Ovary (tissue), 3 donors: Measurements from ENCODE around the gene LUC7L2.

Experiments
- POLR2A ChIP-seq: fragments of 450-650 bp; IDR thresholded peaks from one replicate; pipeline ENCODE4 v1.6.1; 2017; ENCODE audit warnings: antibody characterized with exemption, mild to moderate bottlenecking, moderate library complexity
- TF ChIP-seq, protein P1 (sequence below), 3 donors: fragments of 450-650 bp in 2 of 3; fragments of 200-600 bp in 1 of 3; IDR thresholded peaks; one replicate each; pipeline versions ENCODE4 v1.5.1 to v1.8.0; 2016 to 2022; ENCODE audit warnings: antibody characterized with exemption in 3 of 3, mild to moderate bottlenecking in 1 of 3
- donor health status: DM: no; HTN: no; CAD: no.

DNA sequence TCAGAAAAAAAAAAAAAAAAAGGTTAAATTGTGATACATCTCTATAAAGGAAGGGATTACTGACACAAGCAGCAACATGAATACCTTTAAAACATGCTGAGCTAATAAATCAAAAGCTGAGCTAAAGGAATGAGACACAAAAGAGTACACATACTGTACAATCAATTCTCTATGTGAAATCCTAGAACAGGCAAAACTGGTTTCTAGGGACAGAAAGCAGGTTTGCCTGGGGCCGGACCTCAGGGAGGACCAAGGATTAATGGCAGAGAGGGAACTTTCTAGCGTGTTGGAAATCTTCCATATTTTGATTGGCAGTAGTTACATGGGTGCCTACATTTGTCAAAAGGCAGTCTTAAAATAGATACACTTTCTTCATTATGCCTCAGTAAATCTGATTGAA is 71.3 kb downstream of the LUC7L2 start:
- TF ChIP-seq POLR2A, result no peak
- TF ChIP-seq, protein P1, sequence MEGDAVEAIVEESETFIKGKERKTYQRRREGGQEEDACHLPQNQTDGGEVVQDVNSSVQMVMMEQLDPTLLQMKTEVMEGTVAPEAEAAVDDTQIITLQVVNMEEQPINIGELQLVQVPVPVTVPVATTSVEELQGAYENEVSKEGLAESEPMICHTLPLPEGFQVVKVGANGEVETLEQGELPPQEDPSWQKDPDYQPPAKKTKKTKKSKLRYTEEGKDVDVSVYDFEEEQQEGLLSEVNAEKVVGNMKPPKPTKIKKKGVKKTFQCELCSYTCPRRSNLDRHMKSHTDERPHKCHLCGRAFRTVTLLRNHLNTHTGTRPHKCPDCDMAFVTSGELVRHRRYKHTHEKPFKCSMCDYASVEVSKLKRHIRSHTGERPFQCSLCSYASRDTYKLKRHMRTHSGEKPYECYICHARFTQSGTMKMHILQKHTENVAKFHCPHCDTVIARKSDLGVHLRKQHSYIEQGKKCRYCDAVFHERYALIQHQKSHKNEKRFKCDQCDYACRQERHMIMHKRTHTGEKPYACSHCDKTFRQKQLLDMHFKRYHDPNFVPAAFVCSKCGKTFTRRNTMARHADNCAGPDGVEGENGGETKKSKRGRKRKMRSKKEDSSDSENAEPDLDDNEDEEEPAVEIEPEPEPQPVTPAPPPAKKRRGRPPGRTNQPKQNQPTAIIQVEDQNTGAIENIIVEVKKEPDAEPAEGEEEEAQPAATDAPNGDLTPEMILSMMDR (IDR thresholded peaks at IDR 0.05), result no peak
